ENCODE data around the gene NT5E.

DNA sequence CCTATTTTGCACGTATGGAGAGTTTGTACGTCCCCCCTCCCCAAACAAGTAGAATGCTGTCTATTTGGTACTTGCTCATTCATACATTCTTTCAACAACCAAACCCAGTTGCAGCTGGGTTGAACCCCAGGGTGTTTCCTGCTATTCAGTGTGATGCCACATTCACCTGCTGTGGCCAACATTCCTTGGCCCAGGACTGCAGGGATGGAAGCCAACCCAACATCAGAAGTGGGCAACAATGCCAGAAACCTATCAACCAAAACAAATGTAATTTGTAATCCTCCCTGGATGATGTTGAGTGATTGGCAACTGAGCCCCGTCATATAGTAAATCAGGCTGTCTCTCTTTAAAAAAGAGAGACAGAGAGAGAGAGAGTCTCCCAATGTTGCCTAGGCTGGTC lies 8.9 kb downstream of the NT5E start:
- TF ChIP-seq, protein P1, sequence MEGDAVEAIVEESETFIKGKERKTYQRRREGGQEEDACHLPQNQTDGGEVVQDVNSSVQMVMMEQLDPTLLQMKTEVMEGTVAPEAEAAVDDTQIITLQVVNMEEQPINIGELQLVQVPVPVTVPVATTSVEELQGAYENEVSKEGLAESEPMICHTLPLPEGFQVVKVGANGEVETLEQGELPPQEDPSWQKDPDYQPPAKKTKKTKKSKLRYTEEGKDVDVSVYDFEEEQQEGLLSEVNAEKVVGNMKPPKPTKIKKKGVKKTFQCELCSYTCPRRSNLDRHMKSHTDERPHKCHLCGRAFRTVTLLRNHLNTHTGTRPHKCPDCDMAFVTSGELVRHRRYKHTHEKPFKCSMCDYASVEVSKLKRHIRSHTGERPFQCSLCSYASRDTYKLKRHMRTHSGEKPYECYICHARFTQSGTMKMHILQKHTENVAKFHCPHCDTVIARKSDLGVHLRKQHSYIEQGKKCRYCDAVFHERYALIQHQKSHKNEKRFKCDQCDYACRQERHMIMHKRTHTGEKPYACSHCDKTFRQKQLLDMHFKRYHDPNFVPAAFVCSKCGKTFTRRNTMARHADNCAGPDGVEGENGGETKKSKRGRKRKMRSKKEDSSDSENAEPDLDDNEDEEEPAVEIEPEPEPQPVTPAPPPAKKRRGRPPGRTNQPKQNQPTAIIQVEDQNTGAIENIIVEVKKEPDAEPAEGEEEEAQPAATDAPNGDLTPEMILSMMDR (IDR thresholded peaks at IDR 0.05; ENCODE audit: low read depth, low read length, missing input control): no peak
- no peak for TF ChIP-seq RXRA (IDR thresholded peaks at IDR 0.05)
- no peak for TF ChIP-seq YY1 (IDR thresholded peaks at IDR 0.05)
- TF ChIP-seq HNF4G (IDR thresholded peaks at IDR 0.05): no peak
- no peak for TF ChIP-seq NR2F2 (IDR thresholded peaks at IDR 0.05)
- no peak for TF ChIP-seq RAD21 (IDR thresholded peaks at IDR 0.05)
- TF ChIP-seq, protein P2, sequence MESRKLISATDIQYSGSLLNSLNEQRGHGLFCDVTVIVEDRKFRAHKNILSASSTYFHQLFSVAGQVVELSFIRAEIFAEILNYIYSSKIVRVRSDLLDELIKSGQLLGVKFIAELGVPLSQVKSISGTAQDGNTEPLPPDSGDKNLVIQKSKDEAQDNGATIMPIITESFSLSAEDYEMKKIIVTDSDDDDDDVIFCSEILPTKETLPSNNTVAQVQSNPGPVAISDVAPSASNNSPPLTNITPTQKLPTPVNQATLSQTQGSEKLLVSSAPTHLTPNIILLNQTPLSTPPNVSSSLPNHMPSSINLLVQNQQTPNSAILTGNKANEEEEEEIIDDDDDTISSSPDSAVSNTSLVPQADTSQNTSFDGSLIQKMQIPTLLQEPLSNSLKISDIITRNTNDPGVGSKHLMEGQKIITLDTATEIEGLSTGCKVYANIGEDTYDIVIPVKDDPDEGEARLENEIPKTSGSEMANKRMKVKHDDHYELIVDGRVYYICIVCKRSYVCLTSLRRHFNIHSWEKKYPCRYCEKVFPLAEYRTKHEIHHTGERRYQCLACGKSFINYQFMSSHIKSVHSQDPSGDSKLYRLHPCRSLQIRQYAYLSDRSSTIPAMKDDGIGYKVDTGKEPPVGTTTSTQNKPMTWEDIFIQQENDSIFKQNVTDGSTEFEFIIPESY (IDR thresholded peaks at IDR 0.05): no peak
- no peak for TF ChIP-seq GABPA (IDR thresholded peaks at IDR 0.05 in 1 of 2, conservative IDR thresholded peaks at IDR 0.05 in 1 of 2)
- TF ChIP-seq TAF1 (conservative IDR thresholded peaks at IDR 0.05): no peak
- TF ChIP-seq, protein P3, sequence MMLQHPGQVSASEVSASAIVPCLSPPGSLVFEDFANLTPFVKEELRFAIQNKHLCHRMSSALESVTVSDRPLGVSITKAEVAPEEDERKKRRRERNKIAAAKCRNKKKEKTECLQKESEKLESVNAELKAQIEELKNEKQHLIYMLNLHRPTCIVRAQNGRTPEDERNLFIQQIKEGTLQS (IDR thresholded peaks at IDR 0.05): no peak
- no peak for TF ChIP-seq FOXA1 (IDR thresholded peaks at IDR 0.05)
- no peak for TF ChIP-seq EGR1 (IDR thresholded peaks at IDR 0.05; ENCODE audit: low read depth in 2 of 2)
- TF ChIP-seq, protein P4, sequence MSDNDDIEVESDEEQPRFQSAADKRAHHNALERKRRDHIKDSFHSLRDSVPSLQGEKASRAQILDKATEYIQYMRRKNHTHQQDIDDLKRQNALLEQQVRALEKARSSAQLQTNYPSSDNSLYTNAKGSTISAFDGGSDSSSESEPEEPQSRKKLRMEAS (IDR thresholded peaks at IDR 0.05): no peak
- TF ChIP-seq JUND (IDR thresholded peaks at IDR 0.05): no peak
